MCF 10A (cell line): ENCODE measurements around the gene C1orf21. TPM values are rescaled to one million over a fixed set of nuclear protein-coding genes. Genes with fewer than 3 reads are reported as not detected.

Experiments used
- BruUV-seq: library from RNA; stranded (reverse); fragments of 400-500 nt; replicated peaks from 2 replicates; lab custom pipeline; 2021; lab: Mats Ljungman, UMichigan
- CTCF ChIA-PET: fragments of 300-600 bp; sonication (Branson Sonifier 250); formaldehyde crosslinking; extraction: SDS; loops from one replicate; lab custom pipeline; 2021; ENCODE audit warnings: antibody characterized with exemption, inconsistent platforms; lab: Yijun Ruan, JAX
- POLR2A ChIA-PET: fragments of 300-600, 350-650 bp; sonication (Branson Sonifier 250); formaldehyde crosslinking; extraction: SDS; loops from one replicate; lab custom pipeline; 2020; ENCODE audit warnings: antibody characterized with exemption, inconsistent platforms; lab: Yijun Ruan, JAX
- DNase-seq: peaks from one replicate; pipeline ENCODE4 v3.0.0-alpha.2; 2018; ENCODE audit not compliant: unreplicated experiment
- H3K27ac Mint-ChIP-seq: one replicate; pipeline ENCODE4 v1.8.0; 2022; ENCODE audit warnings: mild to moderate bottlenecking, low read depth, mixed read lengths; ENCODE audit not compliant: unreplicated experiment
- H3K27me3 Mint-ChIP-seq: one replicate; pipeline ENCODE4 v1.8.0; 2022; ENCODE audit warnings: mixed read lengths; ENCODE audit not compliant: insufficient read depth, unreplicated experiment
- H3K36me3 Mint-ChIP-seq: one replicate; pipeline ENCODE4 v1.8.0; 2022; ENCODE audit warnings: mild to moderate bottlenecking, moderate library complexity, mixed read lengths; ENCODE audit not compliant: insufficient read depth, unreplicated experiment
- H3K4me1 Mint-ChIP-seq: one replicate; pipeline ENCODE4 v1.8.0; 2022; ENCODE audit warnings: mixed read lengths; ENCODE audit not compliant: insufficient read depth, unreplicated experiment
- H3K4me3 Mint-ChIP-seq: one replicate; pipeline ENCODE4 v1.8.0; 2022; ENCODE audit warnings: mild to moderate bottlenecking, moderate library complexity, mixed read lengths; ENCODE audit not compliant: unreplicated experiment
- H3K9me3 Mint-ChIP-seq: one replicate; pipeline ENCODE4 v1.8.0; 2022; ENCODE audit warnings: mixed read lengths; ENCODE audit not compliant: unreplicated experiment
- intact Hi-C: fragments of 100-400 bp; cut with micrococcal nuclease; formaldehyde crosslinking; loops from 2 replicates; pipeline ENCODE4 v1.14.1; 2022
- total RNA-seq: library from RNA; stranded (reverse); gene quantifications from 2 replicates; pipeline ENCODE4 v1.2.3, GENCODE V29; 2022
- TF ChIP-seq, protein P1 (sequence below): fragments of 200-600 bp; IDR thresholded peaks from one replicate; pipeline ENCODE4 v1.8.0; 2022; ENCODE audit warnings: antibody characterized with exemption, mild to moderate bottlenecking; ENCODE audit not compliant: unreplicated experiment

Gene C1orf21
- total RNA-seq, 1 experiment from 2014 or later: 23.2 TPM

DNA sequence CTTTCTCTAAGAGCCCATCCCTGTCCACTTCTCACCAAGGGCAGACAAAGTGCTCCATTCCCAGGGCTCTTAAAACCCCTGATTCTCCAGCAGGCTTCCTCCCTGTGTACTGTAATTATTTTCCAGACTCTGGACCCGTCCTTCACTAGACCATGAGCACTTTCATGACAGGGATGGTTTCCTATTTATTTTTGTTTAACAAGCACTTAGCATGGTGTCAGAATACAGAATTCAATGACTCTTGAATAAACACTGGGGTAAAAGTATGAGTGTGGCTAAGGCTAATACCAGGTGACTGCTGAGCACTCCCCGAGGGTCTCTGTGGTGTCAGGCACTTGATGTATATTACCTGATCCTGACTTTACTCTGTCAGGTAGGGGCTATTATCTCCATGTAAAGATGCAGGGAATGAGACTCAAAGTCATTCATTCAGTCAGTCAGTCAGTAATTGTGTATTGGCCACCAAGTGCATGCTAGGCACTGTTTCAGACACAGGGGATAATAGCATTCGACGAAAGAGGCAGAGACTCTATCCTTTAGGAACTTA, 47.2 kb downstream of the C1orf21 start:
- CTCF ChIA-PET: interaction anchor here (0.6 to 1.2 kb wide), 3 partner anchors 10 to 102 kb away, joined by 3 to 4 read pairs (median 3); no protein-coding TSS in a partner anchor
- H3K4me1 Mint-ChIP-seq: no peaks in the 10 kb centered on the region

DNA sequence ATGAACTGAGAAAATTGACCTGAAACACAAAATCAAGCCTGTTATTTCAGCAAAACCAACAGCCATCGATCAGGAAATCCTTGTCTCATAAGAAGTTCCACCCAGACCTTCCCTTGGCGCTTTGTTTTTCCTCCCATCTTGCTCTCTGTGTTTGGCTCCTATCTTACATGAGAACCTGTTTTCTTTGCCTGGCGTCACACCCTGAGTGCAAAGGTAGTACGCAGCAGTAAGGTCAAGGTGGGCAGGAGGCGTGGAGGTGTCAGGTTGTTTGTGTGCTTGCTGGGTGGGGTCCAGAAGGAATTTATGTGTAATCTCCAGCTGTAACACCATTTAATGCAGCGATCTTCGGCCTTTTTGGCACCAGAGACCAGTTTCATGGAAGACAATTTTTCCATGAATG, 50.5 kb downstream of the C1orf21 start:
- Mint-ChIP-seq H3K4me3 (no peak overlapping the region), H3K9me3 (no peaks in the 10 kb centered on the region), H3K27me3 (no peaks in the 10 kb centered on the region), H3K27ac (no peak overlapping the region), H3K36me3 (no peaks in the 10 kb centered on the region), H3K4me1 (no peaks in the 10 kb centered on the region)
- ChIA-PET POLR2A (no interaction called here), CTCF (interaction anchor here (0.6 to 2.2 kb wide), 2 partner anchors 9 to 10 kb away, joined by 4 to 10 read pairs; no protein-coding TSS in a partner anchor)
- DNase-seq: no peak
- BruUV-seq: no TSS peak
- TF ChIP-seq, protein P1, sequence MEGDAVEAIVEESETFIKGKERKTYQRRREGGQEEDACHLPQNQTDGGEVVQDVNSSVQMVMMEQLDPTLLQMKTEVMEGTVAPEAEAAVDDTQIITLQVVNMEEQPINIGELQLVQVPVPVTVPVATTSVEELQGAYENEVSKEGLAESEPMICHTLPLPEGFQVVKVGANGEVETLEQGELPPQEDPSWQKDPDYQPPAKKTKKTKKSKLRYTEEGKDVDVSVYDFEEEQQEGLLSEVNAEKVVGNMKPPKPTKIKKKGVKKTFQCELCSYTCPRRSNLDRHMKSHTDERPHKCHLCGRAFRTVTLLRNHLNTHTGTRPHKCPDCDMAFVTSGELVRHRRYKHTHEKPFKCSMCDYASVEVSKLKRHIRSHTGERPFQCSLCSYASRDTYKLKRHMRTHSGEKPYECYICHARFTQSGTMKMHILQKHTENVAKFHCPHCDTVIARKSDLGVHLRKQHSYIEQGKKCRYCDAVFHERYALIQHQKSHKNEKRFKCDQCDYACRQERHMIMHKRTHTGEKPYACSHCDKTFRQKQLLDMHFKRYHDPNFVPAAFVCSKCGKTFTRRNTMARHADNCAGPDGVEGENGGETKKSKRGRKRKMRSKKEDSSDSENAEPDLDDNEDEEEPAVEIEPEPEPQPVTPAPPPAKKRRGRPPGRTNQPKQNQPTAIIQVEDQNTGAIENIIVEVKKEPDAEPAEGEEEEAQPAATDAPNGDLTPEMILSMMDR: no peak
- intact Hi-C loops: no loop called here

More for the DNA sequence above, 47.2 kb downstream of the C1orf21 start:
- intact Hi-C loops: no loop called here
- no peak overlapping the region for H3K4me3 Mint-ChIP-seq
- H3K9me3 Mint-ChIP-seq: no peaks in the 10 kb centered on the region
- DNase-seq: no peak
- TF ChIP-seq, protein P1: no peak
- POLR2A ChIA-PET: interaction anchor here (0.6 to 1.1 kb wide), 4 partner anchors 9 to 44 kb away, joined by 3 to 4 read pairs (median 4); no protein-coding TSS in a partner anchor
- no peak overlapping the region for H3K27ac Mint-ChIP-seq
- no peaks in the 10 kb centered on the region for H3K36me3 Mint-ChIP-seq
- no peaks in the 10 kb centered on the region for H3K27me3 Mint-ChIP-seq
- BruUV-seq: no TSS peak

DNA sequence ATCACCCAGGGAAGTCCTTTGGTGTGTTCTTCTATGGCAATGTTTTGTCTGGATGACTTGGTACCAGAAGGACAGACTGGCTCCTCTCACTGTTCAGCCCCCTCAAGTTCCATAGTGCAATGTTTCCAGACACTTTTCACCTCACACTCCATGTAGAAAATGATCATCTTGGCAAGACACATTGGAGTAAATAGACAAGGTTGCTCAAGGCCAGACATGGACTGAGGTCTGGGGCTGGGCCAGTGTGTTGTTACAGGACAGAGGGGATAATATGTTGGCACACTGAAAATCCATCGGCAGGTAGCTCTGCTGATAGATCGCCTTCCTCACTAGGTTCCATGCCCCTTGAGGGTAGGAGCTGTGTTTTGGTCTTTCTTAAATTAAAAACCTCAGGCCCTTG, 51.5 kb downstream of the C1orf21 start:
- H3K27me3 Mint-ChIP-seq: no peaks in the 10 kb centered on the region

DNA sequence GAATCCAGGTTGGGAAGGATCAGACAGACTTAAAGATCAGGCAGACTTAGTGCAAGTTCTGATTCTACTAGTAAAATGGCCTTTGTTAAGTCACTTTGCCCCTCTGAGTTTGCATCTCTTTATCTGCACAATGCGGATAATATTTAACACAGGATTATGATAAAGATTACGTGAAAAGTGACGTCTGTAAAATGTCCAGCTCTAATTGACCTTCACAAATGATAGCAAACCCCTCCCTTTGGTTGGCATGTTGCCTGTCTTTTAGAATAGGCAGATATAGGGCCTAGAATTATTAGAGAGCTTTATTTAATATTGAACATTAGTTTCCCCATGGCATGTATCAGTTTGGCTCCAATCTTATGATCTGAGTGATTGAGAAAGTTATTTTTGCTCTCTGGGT, 55.4 kb downstream of the C1orf21 start:
- TF ChIP-seq, protein P1: no peak
- intact Hi-C loops: no loop called here
- Mint-ChIP-seq H3K36me3 (no peaks in the 10 kb centered on the region), H3K27ac (no peak overlapping the region), H3K9me3 (no peaks in the 10 kb centered on the region), H3K27me3 (no peaks in the 10 kb centered on the region), H3K4me1 (no peaks in the 10 kb centered on the region), H3K4me3 (no peak overlapping the region)
- DNase-seq: no peak
- ChIA-PET CTCF (interaction anchor here (0.6 to 0.7 kb wide), 2 partner anchors 28 to 59 kb away, joined by 3 read pairs; no protein-coding TSS in a partner anchor), POLR2A (interaction anchor here (0.6 to 1.1 kb wide), 3 partner anchors 13 to 103 kb away, joined by 3 read pairs; no protein-coding TSS in a partner anchor)
- BruUV-seq: no TSS peak

More for the DNA sequence above, 51.5 kb downstream of the C1orf21 start:
- intact Hi-C loops: no loop called here
- no peaks in the 10 kb centered on the region for H3K4me1 Mint-ChIP-seq
- H3K9me3 Mint-ChIP-seq: no peaks in the 10 kb centered on the region
- H3K4me3 Mint-ChIP-seq: no peak overlapping the region
- no peaks in the 10 kb centered on the region for H3K36me3 Mint-ChIP-seq
- no peak overlapping the region for H3K27ac Mint-ChIP-seq
- TF ChIP-seq, protein P1: no peak
- DNase-seq: no peak
- BruUV-seq: no TSS peak
- POLR2A ChIA-PET: interaction anchor here (0.5 to 0.7 kb wide), 3 partner anchors 9 to 389 kb away, joined by 3 read pairs; no protein-coding TSS in a partner anchor
- CTCF ChIA-PET: interaction anchor here (0.6 to 2.2 kb wide), 2 partner anchors 11 to 217 kb away, joined by 4 to 10 read pairs; no protein-coding TSS in a partner anchor
